Stimulated activated CD4-positive, alpha-beta T cell treated with anti-CD3 and anti-CD28 coated beads, Interleukin-1b, Interleukin-23, amount 100 ng/mL, for 1 hour (primary cell): ENCODE measurements around the gene UBAC1.

Experiments used
- DNase-seq, 2 donors: peaks; one replicate each; pipeline ENCODE4 v3.0.0-alpha.2; 2020; ENCODE audit warnings: low read depth in 2 of 2

UBAC1 gene

GRCh38 chr9:135884328-135885035, 76.7 kb downstream of the UBAC1 start:
- DNase-seq, result no peak

GRCh38 chr9:135883410-135884089, 77.6 kb downstream of the UBAC1 start:
- no peak for DNase-seq
